Measurements from ENCODE around the gene FLNA.

Gene FLNA

GRCh38 chrX:154374313-154375155 is at the start of gene FLNA:
TSS of gene FLNA (minus strand) at chrX:154374634. CDS start at chrX:154371245, 3,389 bp downstream.
- DNase-seq (ENCODE audit: low read depth): no peak
- TF ChIP-seq CTCF (IDR thresholded peaks at IDR 0.05; ENCODE audit: low read depth, low read length, missing control alignments): no peak
- H3K4me3 ChIP-seq (ENCODE audit: low read depth, low read length): peak within 1 kb of the TSS; percentile 59

GRCh38 chrX:154420402-154420756 is 45.9 kb upstream of the FLNA start:
- TF ChIP-seq CTCF (IDR thresholded peaks at IDR 0.05; ENCODE audit: low read depth, low read length, missing control alignments): no peak
- DNase-seq (ENCODE audit: low read depth): no peak
- H3K4me3 ChIP-seq (ENCODE audit: low read depth, low read length): no peak overlapping the region

GRCh38 chrX:154419688-154420401 is 45.4 kb upstream of the FLNA start:
- no peak overlapping the region for H3K4me3 ChIP-seq (ENCODE audit: low read depth, low read length)
- no peak for DNase-seq (ENCODE audit: low read depth)
- no peak for TF ChIP-seq CTCF (IDR thresholded peaks at IDR 0.05; ENCODE audit: low read depth, low read length, missing control alignments)

- DNase-seq (ENCODE audit: low read depth): no peak
- H3K4me3 ChIP-seq (ENCODE audit: low read depth, low read length): no peak overlapping the region
- no peak for TF ChIP-seq CTCF (IDR thresholded peaks at IDR 0.05; ENCODE audit: low read depth, low read length, missing control alignments)
Measured at GRCh38 chrX:154419189-154419588, 44.8 kb upstream of the FLNA start.

GRCh38 chrX:154417157-154417556 is 42.7 kb upstream of the FLNA start:
- no peak for TF ChIP-seq CTCF (IDR thresholded peaks at IDR 0.05; ENCODE audit: low read depth, low read length, missing control alignments)
- DNase-seq (ENCODE audit: low read depth): no peak
- no peak overlapping the region for H3K4me3 ChIP-seq (ENCODE audit: low read depth, low read length)

- H3K4me3 ChIP-seq (ENCODE audit: low read depth, low read length): no peak overlapping the region
- no peak for DNase-seq (ENCODE audit: low read depth)
- no peak for TF ChIP-seq CTCF (IDR thresholded peaks at IDR 0.05; ENCODE audit: low read depth, low read length, missing control alignments)
Measured at GRCh38 chrX:154413142-154413541, 38.7 kb upstream of the FLNA start.

All from GM12864 (cell line).